Activated naive CD4-positive, alpha-beta T cell treated with anti-CD3 and anti-CD28 coated beads, Interleukin-2, amount 50 U/mL, for 24 hours (primary cell): ENCODE measurements around the gene RAB4A.

ENCODE experiments used
- H3K27ac Mint-ChIP-seq: one replicate; pipeline ENCODE4 v1.8.0; 2021; ENCODE audit warnings: mild to moderate bottlenecking, mixed read lengths
- H3K27me3 Mint-ChIP-seq: one replicate; pipeline ENCODE4 v1.8.0; 2021; ENCODE audit warnings: mixed read lengths
- H3K36me3 Mint-ChIP-seq: one replicate; pipeline ENCODE4 v1.8.0; 2021; ENCODE audit warnings: mixed read lengths
- H3K4me1 Mint-ChIP-seq: one replicate; pipeline ENCODE4 v1.8.0; 2021; ENCODE audit warnings: mixed read lengths
- H3K4me3 Mint-ChIP-seq: one replicate; pipeline ENCODE4 v1.8.0; 2021; ENCODE audit warnings: mild to moderate bottlenecking, mixed read lengths
- H3K9me3 Mint-ChIP-seq: one replicate; pipeline ENCODE4 v1.8.0; 2021; ENCODE audit warnings: mixed read lengths

The RAB4A gene

DNA sequence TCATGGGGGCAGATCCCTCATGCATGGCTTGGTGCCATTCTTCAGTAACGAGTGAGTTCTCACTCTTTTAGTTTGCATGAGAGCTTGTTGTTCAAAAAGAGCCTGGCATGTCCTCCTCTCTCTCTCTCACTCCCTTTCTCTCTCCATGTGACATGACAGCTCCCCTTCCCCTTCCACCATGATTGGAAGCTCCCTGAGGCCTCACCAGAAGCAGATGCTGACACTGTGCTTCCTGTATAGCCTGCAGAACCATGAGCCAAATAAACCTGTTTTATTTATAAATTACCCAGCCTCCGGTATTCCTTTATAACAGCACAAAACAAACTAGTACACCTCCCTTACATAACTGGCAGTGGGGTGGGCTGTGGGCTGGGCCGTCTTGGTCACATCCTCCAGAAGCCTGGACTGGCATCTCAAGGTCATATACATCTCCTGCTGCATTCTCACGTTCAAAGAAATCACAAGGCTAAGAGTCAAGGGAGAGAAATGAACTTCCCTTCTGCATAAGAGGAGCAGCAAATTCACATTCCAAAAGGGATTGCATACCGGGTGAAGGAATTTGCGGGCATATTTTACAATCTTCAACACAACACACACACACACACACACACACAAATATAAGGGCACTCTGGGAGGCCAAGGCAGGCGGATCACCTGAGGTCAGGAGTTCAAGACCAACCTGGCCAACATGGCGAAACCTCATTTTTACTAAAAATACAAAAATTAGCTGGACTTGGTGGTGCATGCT lies 74.2 kb downstream of the RAB4A start:
- H3K4me3 Mint-ChIP-seq = no peak overlapping the region
- no peak overlapping the region for H3K27ac Mint-ChIP-seq
- peaks cover 18% of the 10 kb centered on the region for H3K4me1 Mint-ChIP-seq
- no peaks in the 10 kb centered on the region for H3K36me3 Mint-ChIP-seq
- no peaks in the 10 kb centered on the region for H3K9me3 Mint-ChIP-seq
- peaks cover 3% of the 10 kb centered on the region for H3K27me3 Mint-ChIP-seq

- no peak overlapping the region for H3K27ac Mint-ChIP-seq
- H3K9me3 Mint-ChIP-seq = no peaks in the 10 kb centered on the region
- H3K4me1 Mint-ChIP-seq = peaks cover 6% of the 10 kb centered on the region
- H3K4me3 Mint-ChIP-seq = no peak overlapping the region
- H3K27me3 Mint-ChIP-seq = peaks cover 3% of the 10 kb centered on the region
- H3K36me3 Mint-ChIP-seq = no peaks in the 10 kb centered on the region
Measured at GRCh38 chr1:229347528-229347927, 76.6 kb downstream of the RAB4A start.

GRCh38 chr1:229349463-229350385 lies 78.8 kb downstream of the RAB4A start:
- Mint-ChIP-seq H3K9me3 (no peaks in the 10 kb centered on the region), H3K36me3 (no peaks in the 10 kb centered on the region), H3K4me3 (no peak overlapping the region), H3K27me3 (peaks cover 9% of the 10 kb centered on the region), H3K4me1 (no peaks in the 10 kb centered on the region), H3K27ac (no peak overlapping the region)

DNA sequence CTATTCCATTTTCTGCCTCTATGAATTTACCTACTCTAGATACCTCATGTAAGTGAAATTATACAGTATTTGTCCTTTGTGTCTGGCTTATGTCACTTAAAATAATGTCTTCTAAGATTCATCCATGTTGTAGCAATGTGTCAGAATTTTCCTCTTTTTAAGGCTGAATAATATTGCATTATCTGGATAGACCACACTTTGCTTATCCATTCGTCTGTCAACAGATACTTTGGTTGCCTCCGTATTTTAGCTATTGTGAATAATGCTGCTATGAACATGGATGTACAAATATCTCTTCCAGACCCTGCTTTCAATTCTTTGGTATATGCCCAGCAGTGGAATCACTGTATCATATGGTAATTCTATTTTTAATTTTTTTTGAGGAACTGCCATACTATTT lies 82.1 kb downstream of the RAB4A start:
- Mint-ChIP-seq H3K36me3 (peaks cover 1% of the 10 kb centered on the region), H3K27me3 (peaks cover 22% of the 10 kb centered on the region), H3K4me3 (no peak overlapping the region), H3K4me1 (no peaks in the 10 kb centered on the region), H3K27ac (no peak overlapping the region), H3K9me3 (peaks cover 8% of the 10 kb centered on the region)

DNA sequence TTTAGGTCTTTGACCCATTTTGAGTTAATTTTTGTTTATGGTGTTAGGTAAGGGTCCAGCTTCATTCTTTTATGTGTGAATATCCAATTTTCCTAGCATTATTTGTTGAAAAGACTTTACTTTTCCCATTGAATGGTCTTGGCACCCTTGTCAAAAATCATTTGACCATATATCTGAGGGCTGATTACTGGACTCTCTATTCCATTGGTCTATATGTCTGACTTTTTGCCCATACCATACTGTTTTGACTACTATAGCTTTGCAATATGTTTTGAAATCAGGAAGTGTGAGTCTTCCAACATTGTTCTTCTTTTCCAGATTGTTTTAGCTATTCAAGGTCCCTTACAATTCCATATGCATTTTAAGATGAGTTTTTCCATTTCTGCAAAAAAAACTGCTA lies 83.3 kb downstream of the RAB4A start:
- H3K27ac Mint-ChIP-seq = no peak overlapping the region
- H3K27me3 Mint-ChIP-seq = peaks cover 27% of the 10 kb centered on the region
- H3K9me3 Mint-ChIP-seq = peaks cover 8% of the 10 kb centered on the region
- peaks cover 1% of the 10 kb centered on the region for H3K36me3 Mint-ChIP-seq
- H3K4me3 Mint-ChIP-seq = no peak overlapping the region
- no peaks in the 10 kb centered on the region for H3K4me1 Mint-ChIP-seq
